GM12878 (cell line): ENCODE results near the gene GPR75. TPM values are rescaled to one million over a fixed set of nuclear protein-coding genes. Genes with fewer than 3 reads are reported as not detected.

Source experiments
- ATAC-seq: fragments of 200-7000 bp; cut with Tn5 transposase; 3 replicates; pipeline ENCODE4 v1.9.1; 2020; ENCODE audit warnings: mild to moderate bottlenecking, moderate library complexity
- BruUV-seq: library from RNA; stranded (reverse); fragments of 400-500 nt; replicated peaks from 2 replicates; lab custom pipeline; 2021; lab: Mats Ljungman, UMichigan
- CTCF ChIA-PET: fragments of 300-600 bp; sonication (Branson Sonifier 250); formaldehyde crosslinking; extraction: SDS; loops from one replicate; lab custom pipeline; 2021; ENCODE audit warnings: inconsistent platforms; lab: Yijun Ruan, JAX
- POLR2A ChIA-PET: fragments of 350-600 bp; formaldehyde crosslinking; extraction: SDS; loops from one replicate; lab custom pipeline; 2021; ENCODE audit warnings: inconsistent platforms; lab: Charles Lee
- RAD21 ChIA-PET: fragments of 300-600 bp; sonication (Branson Sonifier 250); formaldehyde crosslinking; loops from one replicate; lab custom pipeline; 2023; ENCODE audit warnings: antibody characterized with exemption; ENCODE audit not compliant: unreplicated experiment; lab: Charles Lee
- SMC1A ChIA-PET: fragments of 300-600 bp; sonication (Branson Sonifier 250); formaldehyde crosslinking; loops from one replicate; lab custom pipeline; 2023; ENCODE audit not compliant: unreplicated experiment, uncharacterized antibody; lab: Charles Lee
- DNase-seq: peaks from one replicate; pipeline ENCODE4 v3.0.0-alpha.2; 2011; ENCODE audit warnings: low read depth, low spot score
- FAIRE-seq: peaks from 3 replicates; lab custom pipeline; 2011; peaks lifted over from hg19 to GRCh38; lab: Jason Lieb, UNC
- H2AFZ ChIP-seq: 2 replicates; pipeline ENCODE4 v1.6.0; 2011; ENCODE audit warnings: low read depth, low read length, control low read depth; ENCODE audit not compliant: control insufficient read depth
- H3K27ac ChIP-seq: 2 replicates; pipeline ENCODE4 v1.5.1; 2011; ENCODE audit warnings: control low read depth; ENCODE audit not compliant: control insufficient read depth, insufficient read depth
- H3K27me3 ChIP-seq, 2 experiments: replicated peaks in 1 of 2; 2 replicates each; pipeline versions ENCODE4 v1.6.0 to v1.6.1; 2011; ENCODE audit warnings: low read length in 1 of 2; ENCODE audit not compliant: control insufficient read depth in 2 of 2, insufficient read depth in 2 of 2
- H3K36me3 ChIP-seq, 2 experiments: 2 replicates each; pipeline ENCODE4 v1.5.1; 2011; ENCODE audit warnings: low read length in 1 of 2; ENCODE audit not compliant: control insufficient read depth in 2 of 2, insufficient read depth in 2 of 2
- H3K4me1 ChIP-seq: 2 replicates; pipeline ENCODE4 v1.6.1; 2011; ENCODE audit warnings: mild to moderate bottlenecking, low read length, moderate library complexity, mixed read lengths; ENCODE audit not compliant: control insufficient read depth, insufficient read depth
- H3K4me2 ChIP-seq: 2 replicates; pipeline ENCODE4 v1.6.0; 2011; ENCODE audit warnings: control low read depth; ENCODE audit not compliant: control insufficient read depth, insufficient read depth
- H3K4me3 ChIP-seq: fragments of 200-600 bp; sonication (generic); 2 replicates; pipeline ENCODE4 v1.5.1; 2016
- H3K79me2 ChIP-seq: 2 replicates; pipeline ENCODE4 v1.6.0; 2011; ENCODE audit warnings: low read length; ENCODE audit not compliant: control insufficient read depth, insufficient read depth
- H3K9ac ChIP-seq: 2 replicates; pipeline ENCODE4 v1.8.0; 2011; ENCODE audit warnings: low read length, control low read depth, mixed read lengths; ENCODE audit not compliant: control insufficient read depth, insufficient read depth
- H3K9me3 ChIP-seq: replicated peaks from 3 replicates; pipeline ENCODE4 v1.5.1; 2011; ENCODE audit warnings: mild to moderate bottlenecking, low read length; ENCODE audit not compliant: control insufficient read depth, insufficient read depth
- H4K20me1 ChIP-seq: 2 replicates; pipeline ENCODE4 v1.6.0; 2011; ENCODE audit not compliant: control insufficient read depth, insufficient read depth
- BHLHE40 ChIP-seq, 2 experiments: fragments of 450-650 bp in 1 of 2; IDR thresholded peaks; 2 replicates each; pipeline ENCODE4 v1.6.1; 2011 to 2017; ENCODE audit warnings: low read depth in 2 of 2, borderline replicate concordance in 1 of 2, improper control_type of control experiment in 1 of 2, low read length in 1 of 2, mild to moderate bottlenecking in 1 of 2
- HCFC1 ChIP-seq: fragments of 150-350 bp; IDR thresholded peaks from 2 replicates; pipeline ENCODE4 v1.6.1; 2014; ENCODE audit warnings: low read length
- HDAC6 ChIP-seq: fragments of 200-600 bp; sonication (generic); IDR thresholded peaks from one replicate; pipeline ENCODE4 v1.8.0; 2017; ENCODE audit warnings: antibody characterized with exemption; ENCODE audit not compliant: unreplicated experiment
- MEF2B ChIP-seq: fragments of 450-650 bp; IDR thresholded peaks from 2 replicates; pipeline ENCODE4 v1.6.1; 2018; ENCODE audit warnings: mild to moderate bottlenecking, moderate library complexity; ENCODE audit not compliant: partially characterized antibody, poor library complexity, severe bottlenecking
- MYB ChIP-seq: fragments of 150-350 bp; IDR thresholded peaks from 2 replicates; pipeline ENCODE4 v1.6.1; 2014; ENCODE audit warnings: mild to moderate bottlenecking, low read depth, low read length, borderline replicate concordance
- PBX3 ChIP-seq: IDR thresholded peaks from 2 replicates; pipeline ENCODE4 v1.6.1; 2011; ENCODE audit warnings: mild to moderate bottlenecking, low read depth, low read length, moderate library complexity; ENCODE audit not compliant: insufficient replicate concordance
- ZNF217 ChIP-seq: fragments of 450-650 bp; IDR thresholded peaks from 2 replicates; pipeline ENCODE4 v1.6.1; 2017; ENCODE audit warnings: antibody characterized with exemption, mild to moderate bottlenecking
- ZZZ3 ChIP-seq: IDR thresholded peaks from 2 replicates; pipeline ENCODE4 v1.6.1; 2011; ENCODE audit warnings: low read depth; ENCODE audit not compliant: control insufficient read depth, insufficient read length
- WGBS: methylation state at CpG from one replicate; pipeline ENCODE4 v1.1.6; 2016; ENCODE audit warnings: low lambda C conversion rate; ENCODE audit not compliant: insufficient replicate concordance, insufficient coverage; ENCODE audit errors: missing lambda C conversion rate; 5-methylcytosine and 5-hydroxymethylcytosine counted together
- in situ Hi-C: fragments of 300-500 bp; cut with MboI; formaldehyde crosslinking; loops from 9 replicates; pipeline ENCODE4 v1.14.3; 2018; ENCODE audit warnings: mixed read lengths
- intact Hi-C: fragments of 100-400 bp; cut with micrococcal nuclease; formaldehyde crosslinking; loops from one replicate; pipeline ENCODE4 v1.14.2; 2022; ENCODE audit not compliant: unreplicated experiment
- polyA plus RNA-seq, 11 experiments: library from polyadenylated mRNA; depleted of rRNA in 4 of 11; unstranded in 6 of 11; stranded (reverse) in 5 of 11; fragments of >200 nt; fragmentation: Nextera tagmentation in 4 of 11; fragmentation: Illumina TruSeq in 1 of 11; extraction: Ambion mirVana in 4 of 11; extraction: Trizol in 1 of 11; gene quantifications; 1 replicate in 1 of 11; 2 replicates in 10 of 11; pipeline versions ENCODE4 v1.2.1 to v1.2.3, GENCODE V29; 2011 to 2016; ENCODE audit warnings: inconsistent platforms in 2 of 11, missing spikeins in 2 of 11, low read depth in 1 of 11
- total RNA-seq, 4 experiments: library from RNA; depleted of rRNA in 3 of 4; stranded (reverse); fragments of >200 nt in 3 of 4; fragmentation: Illumina TruSeq in 1 of 4; extraction: Trizol in 1 of 4; gene quantifications; 2 replicates each; pipeline versions ENCODE4 v1.2.1 to v1.2.3, GENCODE V29; 2013 to 2021

GPR75 gene
- total and polyA plus RNA-seq, 10 of the 15 experiments (the other 5 are each of a cell fraction or from before 2014, with no cell fraction given): 0.02 to 3.5 (median 2.3) TPM; not detected in 2

DNA sequence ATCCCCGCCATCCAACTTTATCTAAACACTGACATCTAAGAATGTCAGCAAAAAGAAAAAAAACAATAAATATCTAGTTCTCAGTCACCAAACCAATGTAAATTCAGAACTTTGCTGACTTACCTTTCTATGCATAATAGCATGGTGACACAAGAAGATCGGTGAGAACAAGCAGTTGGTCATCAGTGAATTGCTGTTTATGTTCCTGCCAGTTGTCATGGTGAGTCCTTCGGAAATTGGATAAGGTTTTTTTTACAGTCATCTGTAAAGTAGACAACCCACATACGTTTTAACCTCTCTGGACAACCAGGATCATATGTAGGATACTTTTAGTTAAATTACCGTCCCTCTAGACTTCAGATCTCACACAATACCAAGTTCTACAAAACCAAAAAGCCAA lies 6.2 kb upstream of the GPR75 start (continued):
- no peak for TF ChIP-seq MEF2B
- TF ChIP-seq HDAC6: no peak
- TF ChIP-seq BHLHE40 (IDR thresholded peaks at IDR 0.05; ENCODE audit: borderline replicate concordance in 1 of 2, low read depth in 2 of 2, low read length in 1 of 2): no peak
- TF ChIP-seq PBX3: no peak
- no peak for TF ChIP-seq ZZZ3
- TF ChIP-seq MYB: no peak
- no peak for TF ChIP-seq ZNF217

DNA sequence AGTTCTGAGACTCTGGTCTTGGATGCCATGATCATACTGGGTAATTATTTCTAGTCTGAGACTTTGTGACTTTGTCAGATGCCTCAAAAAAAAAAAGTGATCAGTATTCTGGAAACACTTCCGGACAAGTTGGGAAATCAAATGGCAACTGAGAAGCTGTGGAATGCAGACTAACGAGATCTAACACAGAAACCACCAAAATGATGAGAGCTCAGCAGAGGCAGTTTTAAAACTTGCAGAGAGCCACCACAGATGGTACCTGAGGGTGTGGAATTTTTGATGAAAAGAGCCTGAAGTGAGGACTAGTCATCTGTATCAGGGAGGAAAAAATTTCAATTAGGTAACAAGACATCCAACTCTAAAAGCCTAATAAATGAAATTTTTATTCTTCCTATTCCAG lies 5.5 kb upstream of the GPR75 start:
- H3K4me1 ChIP-seq: no peaks in the 10 kb centered on the region
- CTCF ChIA-PET: no interaction called here

More for the DNA sequence above, 5.5 kb upstream of the GPR75 start:
- Histone ChIP-seq H2AFZ (no peak overlapping the region), H3K79me2 (no peaks in the 10 kb centered on the region), H3K9ac (no peak overlapping the region), H3K9me3 (no peaks in the 10 kb centered on the region), H3K4me2 (no peak overlapping the region), H3K36me3 (peaks cover 2 to 19% of the 10 kb centered on the region in 2 experiments)
- no peak for ATAC-seq
- in situ Hi-C loops: no loop called here
- POLR2A ChIA-PET: no interaction called here
- no peak for TF ChIP-seq HCFC1
- TF ChIP-seq, all 136 proteins: peak for 0
- intact Hi-C loops: no loop called here
- H3K27ac ChIP-seq: no peak overlapping the region
- SMC1A ChIA-PET: interaction anchor here (0.6 to 0.7 kb wide), 2 partner anchors 109 to 464 kb away, joined by 3 read pairs; no protein-coding TSS in a partner anchor
- H4K20me1 ChIP-seq: no peaks in the 10 kb centered on the region
- RAD21 ChIA-PET: no interaction called here
- WGBS: 100% methylated on average over 2 of the region's 2 CpGs
- no peak overlapping the region for H3K4me3 ChIP-seq
- no peaks in the 10 kb centered on the region for H3K27me3 ChIP-seq
- TSS peak; percentile 49 for BruUV-seq
- DNase-seq: no peak
- no peak for FAIRE-seq
